Upper lobe of right lung (tissue), 1 donor: Measurements from ENCODE around the gene SGK1. TPM values are rescaled to one million over a fixed set of nuclear protein-coding genes. Genes with fewer than 3 reads are reported as not detected.
"Not testable (repeated sequence)": the region's sequence is repeated elsewhere in the genome, so short reads cannot be mapped to it uniquely, and the experiment has no call there.

Experiments
- ATAC-seq: fragments of 200-7000 bp; cut with Tn5 transposase; one replicate; pipeline ENCODE4 v1.9.1; 2020; ENCODE audit warnings: mild to moderate bottlenecking, moderate library complexity
- DNase-seq: peaks from one replicate; pipeline ENCODE4 v3.0.0-alpha.2; 2020
- H3K27ac ChIP-seq: fragments of 200-600 bp; one replicate; pipeline ENCODE4 v1.8.0; 2022
- H3K27me3 ChIP-seq: fragments of 200-600 bp; one replicate; pipeline ENCODE4 v1.8.0; 2022; ENCODE audit warnings: mild to moderate bottlenecking
- H3K36me3 ChIP-seq: fragments of 200-600 bp; one replicate; pipeline ENCODE4 v1.8.0; 2022
- H3K4me1 ChIP-seq: fragments of 200-600 bp; one replicate; pipeline ENCODE4 v1.8.0; 2022
- H3K4me3 ChIP-seq: fragments of 200-600 bp; one replicate; pipeline ENCODE4 v1.8.0; 2022; ENCODE audit warnings: mild to moderate bottlenecking
- H3K9me3 ChIP-seq: fragments of 200-600 bp; one replicate; pipeline ENCODE4 v1.8.0; 2022
- CTCF ChIP-seq: fragments of 200-600 bp; IDR thresholded peaks from one replicate; pipeline ENCODE4 v1.8.0; 2022; ENCODE audit warnings: antibody characterized with exemption
- intact Hi-C: fragments of 100-400 bp; cut with DNase I; formaldehyde crosslinking; loops from one replicate; pipeline ENCODE4 v1.11.0; 2022
- total RNA-seq: library from RNA; stranded (reverse); fragmentation: NEBNext Ultra II Directional; extraction: Animal tissue kit (Norgen Biotek cat#: 25700); gene quantifications from one replicate; pipeline ENCODE4 v1.2.1, GENCODE V29; 2021
- donor health status: DM: no; HTN: yes; CAD: no; lungs with severe emphysema.

SGK1 gene
- total RNA-seq, 1 donor from 2014 or later, result 204 TPM

- ATAC-seq (no peak), DNase-seq (no peak)
- no peak for TF ChIP-seq CTCF
- Histone ChIP-seq H3K9me3 (no peaks in the 10 kb centered on the region), H3K4me3 (no peak overlapping the region), H3K27me3 (no peaks in the 10 kb centered on the region), H3K36me3 (no peaks in the 10 kb centered on the region), H3K4me1 (no peaks in the 10 kb centered on the region), H3K27ac (no peak overlapping the region)
- intact Hi-C loops, result no loop called here
Observed at GRCh38 chr6:134339216-134339615, 21.3 kb upstream of the SGK1 start.

- H3K9me3 ChIP-seq, result no peaks in the 10 kb centered on the region
- ATAC-seq (no peak), DNase-seq (no peak)
- H3K27me3 ChIP-seq, result no peaks in the 10 kb centered on the region
- H3K27ac ChIP-seq, result no peak overlapping the region
- H3K36me3 ChIP-seq, result no peaks in the 10 kb centered on the region
- H3K4me1 ChIP-seq, result no peaks in the 10 kb centered on the region
- no peak overlapping the region for H3K4me3 ChIP-seq
- TF ChIP-seq CTCF, result no peak
- intact Hi-C loops, result no loop called here
Observed at GRCh38 chr6:134331256-134331655, 13.3 kb upstream of the SGK1 start.

- no peak for TF ChIP-seq CTCF
- intact Hi-C loops, result no loop called here
- Histone ChIP-seq H3K27ac (no peak overlapping the region), H3K27me3 (no peaks in the 10 kb centered on the region), H3K36me3 (no peaks in the 10 kb centered on the region), H3K9me3 (no peaks in the 10 kb centered on the region), H3K4me1 (no peaks in the 10 kb centered on the region), H3K4me3 (no peak overlapping the region)
- no peak for ATAC-seq
- no peak for DNase-seq
Observed at GRCh38 chr6:134330555-134330954, 12.6 kb upstream of the SGK1 start.

- no peak for TF ChIP-seq CTCF
- no peaks in the 10 kb centered on the region for H3K4me1 ChIP-seq
- DNase-seq (no peak), ATAC-seq (no peak)
- no peak overlapping the region for H3K27ac ChIP-seq
- H3K36me3 ChIP-seq, result no peaks in the 10 kb centered on the region
- intact Hi-C loops, result no loop called here
- H3K9me3 ChIP-seq, result no peaks in the 10 kb centered on the region
- no peak overlapping the region for H3K4me3 ChIP-seq
- no peaks in the 10 kb centered on the region for H3K27me3 ChIP-seq
Observed at GRCh38 chr6:134328792-134329191, 10.9 kb upstream of the SGK1 start.

- H3K4me3 ChIP-seq, result no peak overlapping the region
- DNase-seq, result no peak
- H3K27me3 ChIP-seq, result no peaks in the 10 kb centered on the region
- H3K4me1 ChIP-seq, result no peaks in the 10 kb centered on the region
- ATAC-seq, result no peak
- no peak for TF ChIP-seq CTCF
- intact Hi-C loops, result no loop called here
- no peaks in the 10 kb centered on the region for H3K36me3 ChIP-seq
- no peaks in the 10 kb centered on the region for H3K9me3 ChIP-seq
- H3K27ac ChIP-seq, result no peak overlapping the region
Observed at GRCh38 chr6:134328138-134328537, 10.2 kb upstream of the SGK1 start.

GRCh38 chr6:134326192-134326591 is 8.3 kb upstream of the SGK1 start:
- H3K4me1 ChIP-seq, intact Hi-C loops, H3K4me3 ChIP-seq, ATAC-seq, H3K9me3 ChIP-seq, DNase-seq, H3K36me3 ChIP-seq, H3K27ac ChIP-seq, H3K27me3 ChIP-seq: not testable (repeated sequence)
